K562 (cell line): Measurements from ENCODE around the gene NAIF1. TPM values are rescaled to one million over a fixed set of nuclear protein-coding genes. Genes with fewer than 3 reads are reported as not detected.

Experiments
- CBFA2T2 ChIP-seq: fragments of 450-650 bp; conservative IDR thresholded peaks from 2 replicates; pipeline ENCODE4 v1.6.1; 2017; ENCODE audit warnings: mild to moderate bottlenecking
- CBFA2T3 ChIP-seq: fragments of 450-650 bp; IDR thresholded peaks from 2 replicates; pipeline ENCODE4 v1.6.1; 2017
- CXXC5 ChIP-seq: fragments of 250-450 bp; sonication (Bioruptor Pico); IDR thresholded peaks from 2 replicates; pipeline ENCODE4 v1.8.0; 2022; ENCODE audit warnings: inconsistent platforms, mild to moderate bottlenecking, moderate library complexity
- DACH1 ChIP-seq: fragments of 450-650 bp; IDR thresholded peaks from 2 replicates; pipeline ENCODE4 v1.6.1; 2018; ENCODE audit not compliant: partially characterized antibody
- ETV1 ChIP-seq: fragments of 450-650 bp; conservative IDR thresholded peaks from 2 replicates; pipeline ENCODE4 v1.6.1; 2016; ENCODE audit warnings: missing genetic modification characterization, control low read depth, low read depth, missing compliant biosample characterization
- FOS ChIP-seq: IDR thresholded peaks from 3 replicates; pipeline ENCODE4 v1.6.1; 2011; ENCODE audit not compliant: insufficient read length; ENCODE audit errors: extremely low read depth
- HDAC8 ChIP-seq: fragments of 450-650 bp; IDR thresholded peaks from 2 replicates; pipeline ENCODE4 v1.6.1; 2016; ENCODE audit warnings: mild to moderate bottlenecking, missing genetic modification characterization, moderate library complexity, missing compliant biosample characterization
- ILK ChIP-seq: fragments of 450-650 bp; IDR thresholded peaks from 2 replicates; pipeline ENCODE4 v1.6.1; 2016; ENCODE audit warnings: missing genetic modification characterization, low read depth, mild to moderate bottlenecking, missing compliant biosample characterization, moderate library complexity, borderline replicate concordance
- KDM2B ChIP-seq: fragments of 250-450 bp; sonication (Bioruptor Pico); IDR thresholded peaks from 2 replicates; pipeline ENCODE4 v1.8.0; 2021; ENCODE audit warnings: mild to moderate bottlenecking, moderate library complexity
- LCOR ChIP-seq: sonication (generic); formaldehyde crosslinking; IDR thresholded peaks from 2 replicates; pipeline ENCODE4 v1.8.0; 2022; ENCODE audit warnings: mild to moderate bottlenecking, missing genetic modification reagents
- NFE2 ChIP-seq: IDR thresholded peaks from 2 replicates; pipeline ENCODE4 v1.6.1; 2014; ENCODE audit warnings: antibody characterized with exemption, low read depth
- PML ChIP-seq: IDR thresholded peaks from 2 replicates; pipeline ENCODE4 v1.6.1; 2012; ENCODE audit warnings: low read length, inconsistent platforms
- SMARCE1 ChIP-seq: fragments of 450-650 bp; IDR thresholded peaks from 2 replicates; pipeline ENCODE4 v1.7.1; 2016; ENCODE audit warnings: mild to moderate bottlenecking
- ZNF143 ChIP-seq: sonication (generic); formaldehyde crosslinking; IDR thresholded peaks from 2 replicates; pipeline ENCODE4 v1.9.0; 2022; ENCODE audit warnings: mild to moderate bottlenecking, missing genetic modification reagents
- ZNF282 ChIP-seq: sonication (generic); formaldehyde crosslinking; IDR thresholded peaks from 2 replicates; pipeline ENCODE4 v1.8.1; 2023; ENCODE audit warnings: missing genetic modification reagents
- ZNF316 ChIP-seq: fragments of 450-650 bp; IDR thresholded peaks from 2 replicates; pipeline ENCODE4 v1.6.1; 2016
- polyA plus RNA-seq, 8 experiments: library from polyadenylated mRNA; depleted of rRNA in 4 of 8; stranded (reverse) in 5 of 8; unstranded in 3 of 8; fragments of >200 nt; fragmentation: Nextera tagmentation in 2 of 8; fragmentation: Illumina TruSeq in 1 of 8; extraction: Ambion mirVana in 2 of 8; extraction: Trizol in 1 of 8; gene quantifications; 2 replicates each; pipeline versions ENCODE4 v1.2.1 to v1.2.3, GENCODE V29; 2011 to 2014; ENCODE audit warnings: inconsistent platforms in 1 of 8, missing spikeins in 1 of 8
- total RNA-seq, 7 experiments: library from RNA; depleted of rRNA in 6 of 7; stranded (reverse); fragments of >200 nt in 6 of 7; fragmentation: Illumina TruSeq in 2 of 7; extraction: Trizol in 2 of 7; gene quantifications; 2 replicates each; pipeline versions ENCODE4 v1.2.1 to v1.2.3, GENCODE V29; 2011 to 2021; ENCODE audit warnings: low replicate concordance in 1 of 7
- TF ChIP-seq, protein P1 (sequence below), 2 experiments: fragments of 450-650 bp; IDR thresholded peaks; 2 replicates each; pipeline ENCODE4 v1.6.1; 2018; ENCODE audit warnings: mild to moderate bottlenecking in 2 of 2, low read depth in 1 of 2; ENCODE audit not compliant: partially characterized antibody in 2 of 2
- TF ChIP-seq, protein P2 (sequence below), 2 experiments: fragments of 450-650 bp in 1 of 2; IDR thresholded peaks; 2 replicates each; pipeline ENCODE4 v1.6.1; 2011 to 2017; ENCODE audit warnings: low read depth in 2 of 2, antibody characterized with exemption in 1 of 2, borderline replicate concordance in 1 of 2, low read length in 1 of 2, mild to moderate bottlenecking in 1 of 2, mixed read lengths in 1 of 2; ENCODE audit not compliant: control insufficient read depth in 1 of 2
- TF ChIP-seq, protein P3 (sequence below): fragments of 450-650 bp; IDR thresholded peaks from 2 replicates; pipeline ENCODE4 v1.6.1; 2016; ENCODE audit warnings: antibody characterized with exemption
- TF ChIP-seq, protein P4 (sequence below): sonication (generic); formaldehyde crosslinking; IDR thresholded peaks from 2 replicates; pipeline ENCODE4 v1.8.0; 2022; ENCODE audit warnings: missing genetic modification reagents, mild to moderate bottlenecking, borderline replicate concordance

The NAIF1 gene
- total and polyA plus RNA-seq, 9 of the 15 experiments (the other 6 are each of a cell fraction or from before 2014, with no cell fraction given) = 4.8 to 26.6 (median 17.2) TPM

DNA sequence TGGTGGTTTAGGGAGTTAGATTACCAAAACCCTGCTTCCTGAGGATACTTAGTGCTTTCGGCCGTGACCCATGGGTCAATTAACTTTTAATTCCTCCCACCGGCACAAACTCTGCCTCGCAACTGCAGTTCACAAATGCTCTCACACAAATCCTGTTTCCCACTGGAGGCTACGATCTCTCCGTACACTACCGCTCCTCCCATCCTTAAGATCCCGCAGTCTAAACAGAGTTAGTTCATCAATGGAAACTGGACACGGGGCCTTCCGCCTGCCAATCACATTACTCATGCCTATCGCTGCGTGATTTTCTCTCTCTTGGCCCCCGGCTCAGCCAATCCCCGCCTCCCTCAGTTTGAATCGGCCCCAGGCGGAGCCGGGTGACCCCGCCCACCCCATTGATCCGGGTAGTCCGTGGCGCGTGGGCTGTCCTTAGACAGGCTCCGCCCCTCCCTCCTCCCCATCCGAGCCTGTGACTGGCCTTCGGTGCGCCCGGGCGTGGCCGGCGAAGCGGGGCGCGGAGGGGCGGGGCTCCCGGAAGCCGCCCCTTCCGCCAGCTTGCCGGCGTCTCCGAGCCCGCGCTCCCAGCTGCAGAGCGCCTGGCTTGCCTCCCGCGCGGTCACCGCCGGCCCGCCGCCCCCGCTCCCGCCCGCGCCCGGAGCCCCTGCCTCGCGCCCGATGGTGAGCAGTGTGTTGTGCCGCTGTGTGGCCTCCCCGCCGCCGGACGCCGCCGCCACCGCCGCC is 695 bp upstream of the NAIF1 start, which contains the start of gene SLC25A25 (continued):
- TF ChIP-seq FOS (peak; percentile 71), HDAC8 (tag) (no peak), CBFA2T2 (no peak), LCOR (CRISPR knock-in tag) (no peak), SMARCE1 (no peak; the same call in 1 of the 2 replicates), PML (no peak), NFE2 (no peak), ZNF143 (CRISPR knock-in tag) (no peak), DACH1 (no peak), ILK (tag) (no peak), CXXC5 (CRISPR knock-in tag) (peak; percentile 57), ETV1 (tag) (no peak), ZNF316 (no peak), CBFA2T3 (no peak), KDM2B (CRISPR knock-in tag) (no peak), ZNF282 (CRISPR knock-in tag) (no peak)
- TF ChIP-seq, protein P1, sequence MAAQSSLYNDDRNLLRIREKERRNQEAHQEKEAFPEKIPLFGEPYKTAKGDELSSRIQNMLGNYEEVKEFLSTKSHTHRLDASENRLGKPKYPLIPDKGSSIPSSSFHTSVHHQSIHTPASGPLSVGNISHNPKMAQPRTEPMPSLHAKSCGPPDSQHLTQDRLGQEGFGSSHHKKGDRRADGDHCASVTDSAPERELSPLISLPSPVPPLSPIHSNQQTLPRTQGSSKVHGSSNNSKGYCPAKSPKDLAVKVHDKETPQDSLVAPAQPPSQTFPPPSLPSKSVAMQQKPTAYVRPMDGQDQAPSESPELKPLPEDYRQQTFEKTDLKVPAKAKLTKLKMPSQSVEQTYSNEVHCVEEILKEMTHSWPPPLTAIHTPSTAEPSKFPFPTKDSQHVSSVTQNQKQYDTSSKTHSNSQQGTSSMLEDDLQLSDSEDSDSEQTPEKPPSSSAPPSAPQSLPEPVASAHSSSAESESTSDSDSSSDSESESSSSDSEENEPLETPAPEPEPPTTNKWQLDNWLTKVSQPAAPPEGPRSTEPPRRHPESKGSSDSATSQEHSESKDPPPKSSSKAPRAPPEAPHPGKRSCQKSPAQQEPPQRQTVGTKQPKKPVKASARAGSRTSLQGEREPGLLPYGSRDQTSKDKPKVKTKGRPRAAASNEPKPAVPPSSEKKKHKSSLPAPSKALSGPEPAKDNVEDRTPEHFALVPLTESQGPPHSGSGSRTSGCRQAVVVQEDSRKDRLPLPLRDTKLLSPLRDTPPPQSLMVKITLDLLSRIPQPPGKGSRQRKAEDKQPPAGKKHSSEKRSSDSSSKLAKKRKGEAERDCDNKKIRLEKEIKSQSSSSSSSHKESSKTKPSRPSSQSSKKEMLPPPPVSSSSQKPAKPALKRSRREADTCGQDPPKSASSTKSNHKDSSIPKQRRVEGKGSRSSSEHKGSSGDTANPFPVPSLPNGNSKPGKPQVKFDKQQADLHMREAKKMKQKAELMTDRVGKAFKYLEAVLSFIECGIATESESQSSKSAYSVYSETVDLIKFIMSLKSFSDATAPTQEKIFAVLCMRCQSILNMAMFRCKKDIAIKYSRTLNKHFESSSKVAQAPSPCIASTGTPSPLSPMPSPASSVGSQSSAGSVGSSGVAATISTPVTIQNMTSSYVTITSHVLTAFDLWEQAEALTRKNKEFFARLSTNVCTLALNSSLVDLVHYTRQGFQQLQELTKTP (IDR thresholded peaks at IDR 0.05; ENCODE audit: low read depth in 1 of 2, partially characterized antibody in 2 of 2) = no peak
- TF ChIP-seq, protein P2, sequence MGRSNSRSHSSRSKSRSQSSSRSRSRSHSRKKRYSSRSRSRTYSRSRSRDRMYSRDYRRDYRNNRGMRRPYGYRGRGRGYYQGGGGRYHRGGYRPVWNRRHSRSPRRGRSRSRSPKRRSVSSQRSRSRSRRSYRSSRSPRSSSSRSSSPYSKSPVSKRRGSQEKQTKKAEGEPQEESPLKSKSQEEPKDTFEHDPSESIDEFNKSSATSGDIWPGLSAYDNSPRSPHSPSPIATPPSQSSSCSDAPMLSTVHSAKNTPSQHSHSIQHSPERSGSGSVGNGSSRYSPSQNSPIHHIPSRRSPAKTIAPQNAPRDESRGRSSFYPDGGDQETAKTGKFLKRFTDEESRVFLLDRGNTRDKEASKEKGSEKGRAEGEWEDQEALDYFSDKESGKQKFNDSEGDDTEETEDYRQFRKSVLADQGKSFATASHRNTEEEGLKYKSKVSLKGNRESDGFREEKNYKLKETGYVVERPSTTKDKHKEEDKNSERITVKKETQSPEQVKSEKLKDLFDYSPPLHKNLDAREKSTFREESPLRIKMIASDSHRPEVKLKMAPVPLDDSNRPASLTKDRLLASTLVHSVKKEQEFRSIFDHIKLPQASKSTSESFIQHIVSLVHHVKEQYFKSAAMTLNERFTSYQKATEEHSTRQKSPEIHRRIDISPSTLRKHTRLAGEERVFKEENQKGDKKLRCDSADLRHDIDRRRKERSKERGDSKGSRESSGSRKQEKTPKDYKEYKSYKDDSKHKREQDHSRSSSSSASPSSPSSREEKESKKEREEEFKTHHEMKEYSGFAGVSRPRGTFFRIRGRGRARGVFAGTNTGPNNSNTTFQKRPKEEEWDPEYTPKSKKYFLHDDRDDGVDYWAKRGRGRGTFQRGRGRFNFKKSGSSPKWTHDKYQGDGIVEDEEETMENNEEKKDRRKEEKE (IDR thresholded peaks at IDR 0.05; ENCODE audit: borderline replicate concordance in 1 of 2, control insufficient read depth in 1 of 2, low read depth in 2 of 2, low read length in 1 of 2) = no peak
- TF ChIP-seq, protein P3, sequence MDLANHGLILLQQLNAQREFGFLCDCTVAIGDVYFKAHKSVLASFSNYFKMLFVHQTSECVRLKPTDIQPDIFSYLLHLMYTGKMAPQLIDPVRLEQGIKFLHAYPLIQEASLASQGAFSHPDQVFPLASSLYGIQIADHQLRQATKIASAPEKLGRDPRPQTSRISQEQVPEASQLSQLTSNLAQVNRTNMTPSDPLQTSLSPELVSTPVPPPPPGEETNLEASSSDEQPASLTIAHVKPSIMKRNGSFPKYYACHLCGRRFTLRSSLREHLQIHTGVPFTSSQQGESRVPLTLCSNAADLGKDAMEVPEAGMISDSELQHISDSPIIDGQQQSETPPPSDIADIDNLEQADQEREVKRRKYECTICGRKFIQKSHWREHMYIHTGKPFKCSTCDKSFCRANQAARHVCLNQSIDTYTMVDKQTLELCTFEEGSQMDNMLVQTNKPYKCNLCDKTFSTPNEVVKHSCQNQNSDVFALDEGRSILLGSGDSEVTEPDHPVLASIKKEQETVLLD = no peak
- TF ChIP-seq, protein P4, sequence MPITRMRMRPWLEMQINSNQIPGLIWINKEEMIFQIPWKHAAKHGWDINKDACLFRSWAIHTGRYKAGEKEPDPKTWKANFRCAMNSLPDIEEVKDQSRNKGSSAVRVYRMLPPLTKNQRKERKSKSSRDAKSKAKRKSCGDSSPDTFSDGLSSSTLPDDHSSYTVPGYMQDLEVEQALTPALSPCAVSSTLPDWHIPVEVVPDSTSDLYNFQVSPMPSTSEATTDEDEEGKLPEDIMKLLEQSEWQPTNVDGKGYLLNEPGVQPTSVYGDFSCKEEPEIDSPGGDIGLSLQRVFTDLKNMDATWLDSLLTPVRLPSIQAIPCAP (CRISPR knock-in tag) = no peak
